PC-3 (cell line): ENCODE measurements around the gene LRRC51.

Experiments used
- CTCF ChIP-seq: fragments of 300-600 bp; sonication (generic); conservative IDR thresholded peaks from 2 replicates; pipeline ENCODE4 v1.5.1; 2017; ENCODE audit warnings: antibody characterized with exemption, low read depth, mild to moderate bottlenecking, low read length
- EZH2phosphoT487 ChIP-seq: fragments of 300-600 bp; sonication (generic); IDR thresholded peaks from 2 replicates; pipeline ENCODE4 v1.6.1; 2018; ENCODE audit warnings: mild to moderate bottlenecking, antibody characterized with exemption, low read length, borderline replicate concordance

GRCh38 chr11:72119198-72119597 lies 38.5 kb downstream of the LRRC51 start:
- TF ChIP-seq EZH2phosphoT487: no peak
- no peak for TF ChIP-seq CTCF
